HG03457 (cell line): ENCODE results near the gene POLR1C.
"Not testable (repeated sequence)": the region's sequence is repeated elsewhere in the genome, so short reads cannot be mapped to it uniquely, and the experiment has no call there.

ENCODE experiments used
- ATAC-seq: cut with Tn5 transposase; IDR thresholded peaks from one replicate; pipeline ENCODE4 v1.9.1; 2021; ENCODE audit warnings: moderate number of reproducible peaks; ENCODE audit not compliant: unreplicated experiment

POLR1C gene, protein sequence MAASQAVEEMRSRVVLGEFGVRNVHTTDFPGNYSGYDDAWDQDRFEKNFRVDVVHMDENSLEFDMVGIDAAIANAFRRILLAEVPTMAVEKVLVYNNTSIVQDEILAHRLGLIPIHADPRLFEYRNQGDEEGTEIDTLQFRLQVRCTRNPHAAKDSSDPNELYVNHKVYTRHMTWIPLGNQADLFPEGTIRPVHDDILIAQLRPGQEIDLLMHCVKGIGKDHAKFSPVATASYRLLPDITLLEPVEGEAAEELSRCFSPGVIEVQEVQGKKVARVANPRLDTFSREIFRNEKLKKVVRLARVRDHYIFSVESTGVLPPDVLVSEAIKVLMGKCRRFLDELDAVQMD

DNA sequence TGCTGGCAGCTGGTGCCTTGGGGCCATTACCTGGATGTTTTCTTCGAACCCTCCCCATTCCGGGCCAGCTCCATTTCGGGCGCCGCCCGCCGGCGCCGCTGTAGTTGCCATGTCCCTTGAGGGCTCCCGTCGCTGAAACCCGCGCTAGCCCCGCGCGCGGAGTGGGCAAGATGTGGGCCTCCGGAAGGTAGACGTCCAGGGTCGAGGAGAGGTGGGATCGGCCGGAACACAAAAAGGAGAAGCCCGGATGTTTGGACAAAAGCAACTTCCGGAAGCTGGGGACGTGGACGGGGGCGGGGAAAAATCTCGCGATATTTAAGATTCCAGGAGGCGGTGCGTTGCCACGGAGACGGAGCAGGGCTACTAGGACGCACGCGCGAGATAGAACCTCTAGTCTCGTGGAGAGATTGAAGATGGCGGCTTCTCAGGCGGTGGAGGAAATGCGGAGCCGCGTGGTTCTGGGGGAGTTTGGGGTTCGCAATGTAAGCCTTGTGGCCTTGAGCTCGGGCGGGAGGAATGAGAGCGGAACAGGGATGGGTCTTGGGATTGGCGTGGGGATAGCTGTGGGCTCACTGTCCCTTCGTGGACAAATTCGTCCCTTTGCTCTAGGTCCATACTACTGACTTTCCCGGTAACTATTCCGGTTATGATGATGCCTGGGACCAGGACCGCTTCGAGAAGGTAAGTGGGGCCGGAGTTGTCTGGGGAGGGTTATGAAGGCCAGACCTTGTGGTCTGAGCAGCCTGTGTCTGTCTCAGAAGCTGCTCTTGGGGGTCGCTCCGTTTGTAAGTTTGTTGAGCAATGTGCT, at the start of gene POLR1C, which contains the start of gene YIPF3:
Gene POLR1C (plus strand): TSS at position 393 of the 808 bp plus-strand sequence. CDS start 21 bp downstream, at position 414.
Gene YIPF3 (minus strand): TSS at position 230 of the 808 bp plus-strand sequence. CDS start 119 bp downstream, at position 111.
- ATAC-seq = peak; percentile 78

DNA sequence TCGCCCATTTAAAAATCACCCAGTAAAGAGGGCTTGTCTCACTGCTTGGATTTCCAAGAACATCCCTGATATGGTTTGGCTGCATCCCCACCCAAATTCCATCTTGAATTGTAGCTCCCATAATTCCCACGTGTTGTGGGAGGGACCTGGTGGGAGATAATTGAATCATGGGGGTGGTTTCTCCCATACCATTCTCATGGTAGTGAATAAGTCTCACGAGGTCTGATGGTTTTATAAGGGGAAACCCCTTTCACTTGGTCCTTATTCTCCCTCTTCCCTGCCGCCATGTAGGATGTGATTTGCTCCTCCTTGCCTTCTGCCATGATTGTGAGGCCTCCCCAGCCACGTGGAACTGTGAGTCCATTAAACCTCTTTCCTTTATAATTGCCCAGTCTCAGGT, 49.6 kb upstream of the POLR1C start:
- not testable (repeated sequence) for ATAC-seq

DNA sequence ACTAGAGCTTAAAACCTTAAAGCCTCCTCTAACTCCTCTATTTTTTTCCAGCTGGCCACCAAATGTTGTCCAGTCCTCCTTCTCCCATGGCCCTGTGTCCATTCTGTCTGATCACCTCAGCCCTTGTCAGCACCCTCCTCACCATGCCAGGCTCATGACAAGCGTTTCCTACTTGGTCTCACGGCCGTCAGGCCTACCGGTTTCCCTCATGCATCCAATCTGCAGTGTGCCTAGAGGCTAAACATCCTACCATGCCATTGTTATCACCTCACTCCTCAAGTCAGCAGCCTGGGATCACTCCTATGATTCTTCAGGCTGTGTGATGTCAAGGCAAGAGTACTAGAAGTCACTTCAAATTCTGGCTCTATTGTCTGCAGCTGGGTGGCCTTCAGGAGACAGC, 49.1 kb upstream of the POLR1C start:
- ATAC-seq = no peak

DNA sequence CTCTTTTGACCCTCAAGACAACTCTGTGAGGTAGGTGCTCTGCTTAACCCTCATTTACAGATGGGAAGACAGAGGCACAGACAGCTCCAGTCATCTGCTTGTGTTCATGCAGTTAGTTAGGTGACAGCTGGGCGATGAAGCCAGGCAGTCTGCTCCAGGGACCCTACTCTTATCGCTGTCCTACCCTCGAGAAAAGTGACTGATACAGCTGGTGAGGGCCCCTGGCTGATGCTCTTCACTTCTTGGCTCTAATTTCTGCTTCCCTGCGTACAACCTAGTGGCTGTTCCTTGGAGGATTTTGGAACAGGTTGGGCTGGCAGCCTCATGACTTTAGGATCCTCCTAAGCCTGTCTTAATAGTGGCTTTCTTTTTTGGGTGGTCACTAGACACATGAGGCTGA, 48.6 kb upstream of the POLR1C start:
- no peak for ATAC-seq

DNA sequence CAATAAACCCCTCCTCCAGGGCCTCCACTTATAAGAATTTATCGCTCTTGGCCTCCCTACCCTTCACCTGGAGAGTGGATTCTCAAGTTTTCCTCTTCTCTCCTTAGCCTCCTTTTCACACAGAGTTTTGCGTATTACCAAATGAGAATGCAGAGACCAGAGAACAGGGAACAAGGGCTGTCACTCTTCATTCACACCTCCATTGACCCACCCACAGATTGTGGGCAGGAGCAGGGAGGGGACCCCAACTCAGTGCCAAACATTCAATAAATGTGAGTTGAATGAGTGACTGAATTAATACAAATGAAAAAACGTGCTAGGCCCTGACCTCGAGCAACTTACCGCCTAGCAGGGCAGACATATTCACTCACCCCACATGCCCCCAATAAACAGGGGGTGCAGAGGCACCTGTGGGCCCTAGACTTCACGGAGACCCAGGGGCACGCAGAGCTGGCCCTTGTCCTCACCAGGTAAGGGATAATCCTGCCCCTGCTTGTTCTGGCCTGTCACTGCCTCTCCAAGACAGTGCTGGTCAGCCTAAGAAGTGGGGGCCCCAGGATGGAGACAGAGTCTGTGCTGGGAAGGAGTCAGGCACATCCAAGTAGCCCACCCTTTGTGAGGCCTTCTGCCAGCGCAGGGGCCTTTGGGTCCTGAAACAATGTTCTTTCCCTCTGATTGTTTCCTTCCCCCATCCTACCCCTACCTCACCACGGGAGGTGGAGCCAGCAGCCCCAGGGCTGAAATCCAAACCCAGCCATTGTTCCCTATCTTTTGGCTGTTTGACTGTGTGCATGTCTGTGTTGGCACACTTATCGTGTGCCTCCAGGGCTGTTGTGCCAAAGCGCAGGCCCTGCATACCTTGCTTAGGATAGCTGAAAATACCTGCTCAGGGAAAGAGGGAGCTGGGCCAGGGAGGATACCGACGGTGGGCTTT, 47.9 kb upstream of the POLR1C start:
- ATAC-seq = no peak

DNA sequence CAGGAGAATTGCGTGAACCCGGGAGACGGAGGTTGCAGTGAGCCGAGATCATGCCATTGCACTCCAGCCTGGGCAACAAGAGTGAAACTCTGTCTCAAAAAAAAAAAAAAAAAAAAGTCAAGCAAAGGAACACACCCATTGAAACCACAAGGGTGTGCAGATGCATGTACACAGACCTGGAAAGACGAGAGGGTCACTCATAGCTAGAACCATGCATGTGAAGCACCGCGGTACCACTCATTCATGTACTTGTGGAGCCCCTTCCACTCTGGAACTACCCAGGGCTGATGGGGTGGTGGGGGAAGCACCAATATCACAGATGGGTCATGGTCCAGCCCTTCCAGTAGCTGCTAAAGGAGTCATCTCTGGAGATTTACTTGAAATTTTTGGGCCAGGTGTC, 46.9 kb upstream of the POLR1C start:
- ATAC-seq = no peak

DNA sequence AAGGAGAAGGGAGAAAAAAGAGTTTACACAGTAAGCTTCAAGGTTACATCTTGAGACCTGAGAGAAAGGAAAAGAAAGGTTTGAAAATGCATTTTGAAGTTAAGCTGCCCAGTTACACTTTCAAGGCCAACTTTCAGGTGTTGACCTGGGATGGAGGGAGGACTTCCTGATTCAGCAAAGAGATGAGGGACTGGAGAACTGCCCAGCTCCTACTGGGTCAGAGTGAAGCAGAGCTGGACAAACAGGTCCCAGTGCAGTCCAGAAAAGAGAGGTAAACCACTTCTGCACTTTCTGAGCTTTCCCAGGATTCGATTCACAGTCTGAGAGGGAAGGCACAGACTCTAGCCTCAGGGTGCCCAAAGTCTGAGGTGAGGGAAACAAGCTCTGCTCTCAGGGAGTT, 45.5 kb upstream of the POLR1C start:
- ATAC-seq = no peak

DNA sequence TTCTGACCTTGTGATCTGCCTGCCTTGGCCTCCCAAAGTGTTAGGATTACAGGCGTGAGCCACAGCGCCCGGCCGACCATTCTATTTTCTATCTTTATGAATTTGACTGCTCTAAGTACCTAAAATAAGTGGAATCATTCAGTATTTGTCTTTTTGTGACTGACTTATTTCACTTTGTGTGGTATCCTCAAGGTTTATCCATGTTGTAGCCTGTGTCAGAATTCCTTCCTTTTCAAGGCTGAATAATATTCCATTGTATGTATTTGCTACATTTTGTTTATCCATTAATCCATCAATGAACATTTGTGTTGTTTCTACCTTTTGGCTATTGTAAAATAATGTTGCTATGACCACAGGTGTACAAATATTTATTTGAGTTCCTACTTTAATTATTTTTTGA, 44.4 kb upstream of the POLR1C start:
- no peak for ATAC-seq

DNA sequence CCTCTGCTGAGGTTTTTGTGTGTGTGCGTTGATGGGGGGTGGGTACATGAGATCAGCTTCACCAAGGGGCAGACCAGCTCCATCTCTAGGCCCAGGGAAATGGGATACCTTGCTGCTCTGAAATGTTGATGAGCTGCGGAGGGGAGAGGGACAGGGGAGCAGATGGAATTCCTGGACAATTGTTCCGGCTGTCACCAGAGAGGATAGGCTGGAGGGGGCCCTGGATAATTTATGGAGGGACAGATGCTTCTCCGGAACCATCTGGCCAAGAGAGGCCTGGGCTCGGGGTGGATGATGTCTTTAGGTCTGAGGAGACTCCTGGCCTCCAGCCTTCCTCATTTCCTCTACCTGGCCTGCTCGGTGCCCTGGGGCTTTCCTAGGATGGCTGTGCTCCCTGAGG, 41.4 kb upstream of the POLR1C start:
- no peak for ATAC-seq

DNA sequence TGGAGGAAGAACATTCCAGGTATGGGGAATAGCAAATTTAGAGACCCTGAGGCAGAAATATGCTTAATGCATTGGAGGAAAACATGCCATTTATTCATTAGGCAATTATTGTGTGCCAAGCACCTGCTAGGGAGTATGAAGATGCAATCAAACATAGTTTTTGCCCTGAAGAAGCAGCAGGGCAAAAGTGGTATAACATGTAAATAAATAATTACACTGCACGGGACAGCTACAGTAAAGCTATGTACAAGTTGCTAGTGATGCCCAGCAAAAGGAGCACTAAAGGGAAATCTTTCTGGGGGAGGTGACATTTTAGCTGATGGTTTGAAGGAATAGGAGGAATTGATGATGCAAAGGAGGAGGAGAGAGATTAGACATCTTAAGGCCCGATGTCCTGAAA, 40.1 kb upstream of the POLR1C start:
- no peak for ATAC-seq

DNA sequence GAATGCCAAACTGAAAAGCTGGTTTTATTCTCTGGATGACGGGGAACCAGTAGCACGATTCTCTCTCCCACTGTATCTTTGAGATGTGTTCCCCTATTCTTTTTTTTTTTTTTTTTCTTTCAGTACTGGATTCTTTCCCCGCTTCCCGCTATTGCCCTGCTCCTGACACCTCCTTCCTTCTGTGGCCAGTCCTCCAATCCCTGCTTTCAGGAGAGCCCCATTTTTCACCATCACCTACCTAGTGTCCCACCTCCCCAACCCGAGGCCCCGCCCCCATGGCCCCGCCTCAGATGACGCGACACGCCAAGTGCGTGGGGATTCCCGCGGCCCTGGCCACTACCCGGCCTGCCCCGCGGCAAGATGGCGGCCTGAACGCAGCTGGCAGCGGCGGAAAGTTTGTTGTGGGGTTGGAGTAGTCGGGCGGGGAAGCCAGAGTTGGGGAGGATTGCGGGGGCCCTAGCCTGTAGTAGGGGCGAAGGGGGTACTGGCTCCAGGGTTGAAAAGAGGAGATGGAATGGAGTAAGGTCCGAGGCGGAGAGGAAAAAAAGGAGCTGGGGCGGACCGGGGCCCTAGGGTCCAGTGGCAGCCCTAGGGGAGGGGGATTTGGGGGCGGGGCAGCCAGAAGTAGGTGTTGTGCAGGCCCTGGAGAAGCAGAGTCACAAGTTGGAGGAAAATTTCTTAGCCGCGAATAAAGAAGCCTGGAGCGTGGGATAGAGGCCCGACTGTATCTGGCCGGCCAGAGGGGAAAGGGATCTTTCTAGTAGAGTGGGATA, 39.5 kb upstream of the POLR1C start, which contains the start of gene TJAP1:
Gene TJAP1 (plus strand): TSS at position 336 of the 773 bp plus-strand sequence. CDS start 21,432 bp downstream, outside the sequence.
- no peak for ATAC-seq

DNA sequence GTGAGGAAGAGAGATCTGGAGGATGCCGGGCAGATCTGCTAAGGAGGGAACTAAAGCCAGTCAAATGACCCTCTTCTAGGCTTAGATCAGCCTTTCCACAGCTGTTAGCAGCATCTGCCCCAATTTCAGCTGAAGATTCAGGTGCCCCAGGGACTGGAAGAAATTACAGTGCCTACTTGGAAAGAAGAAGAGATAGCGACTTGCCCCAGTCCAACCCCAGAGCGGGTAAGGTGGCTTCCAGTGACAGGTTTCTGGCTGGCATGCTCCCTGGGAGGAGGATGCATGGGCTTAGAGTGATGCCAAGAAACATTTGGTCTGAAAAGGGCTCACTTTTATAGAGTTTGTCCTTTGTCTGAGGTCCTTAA, 38.9 kb upstream of the POLR1C start:
- ATAC-seq = no peak

DNA sequence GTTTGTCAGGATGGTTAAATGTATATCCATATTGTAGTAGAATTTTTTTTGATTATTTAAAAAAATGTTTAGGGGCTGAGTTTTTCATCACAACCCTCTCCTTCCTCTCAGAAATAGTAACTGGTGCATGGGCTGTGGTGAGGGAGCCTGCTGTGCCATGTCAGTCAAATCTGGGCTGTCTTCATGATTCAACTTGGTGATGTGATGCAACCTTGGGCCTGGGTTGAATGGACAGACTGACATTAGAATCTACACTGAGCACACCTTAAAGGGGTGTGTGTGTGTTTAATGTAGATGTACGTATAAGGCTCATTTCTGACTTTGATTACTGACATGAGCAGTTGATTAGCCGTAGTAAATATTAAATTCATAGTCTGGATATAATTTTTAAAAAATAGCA, 35.8 kb upstream of the POLR1C start:
- no peak for ATAC-seq

DNA sequence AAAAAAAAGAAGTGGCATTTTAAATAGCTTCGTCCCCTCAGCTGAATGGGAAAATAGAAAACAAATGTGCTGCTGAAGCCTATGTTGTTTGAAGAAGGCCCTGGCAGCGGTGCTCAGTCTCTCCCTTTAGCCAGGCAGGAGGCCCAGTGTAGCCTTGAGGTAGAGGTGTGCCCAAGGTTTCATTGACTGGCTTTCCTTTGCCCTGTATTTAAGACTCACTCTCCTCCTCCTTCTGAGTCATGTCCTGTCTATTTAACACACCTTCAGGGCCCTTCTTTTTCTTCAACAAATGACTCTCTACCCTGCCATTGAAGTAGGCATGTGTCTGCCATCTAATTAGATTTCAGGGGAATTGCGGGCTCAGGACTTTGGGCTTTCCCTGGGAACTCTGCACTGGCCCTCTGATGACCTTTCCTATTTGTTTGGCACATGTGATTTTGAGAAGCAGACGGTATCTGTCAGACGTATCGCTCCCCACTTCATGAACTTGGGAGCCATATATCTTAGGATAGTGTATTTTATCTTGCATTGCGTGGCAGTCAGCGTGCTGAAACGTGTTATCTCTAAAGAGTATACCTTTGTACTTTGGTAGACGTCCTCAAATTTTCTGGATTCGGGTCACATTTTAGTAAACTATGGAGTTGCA, 35.2 kb upstream of the POLR1C start:
- no peak for ATAC-seq

DNA sequence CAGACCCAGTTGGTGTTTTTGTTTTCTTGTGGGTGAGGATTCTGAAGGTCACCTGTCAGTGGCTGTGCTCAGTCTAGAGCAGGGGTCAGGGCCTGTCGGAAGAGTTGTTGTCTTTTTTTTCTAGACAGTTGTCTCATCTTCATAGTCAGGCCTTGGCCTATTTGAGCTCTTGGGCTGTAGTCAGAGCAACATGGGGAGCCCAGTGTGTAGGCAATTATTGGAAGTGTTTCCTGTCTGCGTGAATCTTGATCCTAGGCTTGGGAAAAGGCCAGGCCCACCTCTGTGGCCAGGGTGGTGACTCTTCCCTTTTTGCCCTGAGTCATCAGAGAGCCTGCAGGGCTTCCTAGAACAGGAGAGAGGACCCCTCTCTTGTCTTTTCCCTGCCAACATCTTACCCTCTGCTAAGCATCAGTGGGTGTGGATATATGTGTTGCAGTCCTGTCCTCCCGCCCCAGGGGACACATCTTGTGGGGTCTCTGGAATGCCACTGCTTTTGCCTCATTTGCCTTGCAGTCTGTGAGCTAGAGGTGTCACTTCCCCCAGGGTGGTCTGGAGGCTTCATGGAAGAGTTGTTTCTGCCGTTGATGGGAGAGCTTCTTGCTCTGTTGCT, 28.1 kb upstream of the POLR1C start:
- ATAC-seq = no peak

DNA sequence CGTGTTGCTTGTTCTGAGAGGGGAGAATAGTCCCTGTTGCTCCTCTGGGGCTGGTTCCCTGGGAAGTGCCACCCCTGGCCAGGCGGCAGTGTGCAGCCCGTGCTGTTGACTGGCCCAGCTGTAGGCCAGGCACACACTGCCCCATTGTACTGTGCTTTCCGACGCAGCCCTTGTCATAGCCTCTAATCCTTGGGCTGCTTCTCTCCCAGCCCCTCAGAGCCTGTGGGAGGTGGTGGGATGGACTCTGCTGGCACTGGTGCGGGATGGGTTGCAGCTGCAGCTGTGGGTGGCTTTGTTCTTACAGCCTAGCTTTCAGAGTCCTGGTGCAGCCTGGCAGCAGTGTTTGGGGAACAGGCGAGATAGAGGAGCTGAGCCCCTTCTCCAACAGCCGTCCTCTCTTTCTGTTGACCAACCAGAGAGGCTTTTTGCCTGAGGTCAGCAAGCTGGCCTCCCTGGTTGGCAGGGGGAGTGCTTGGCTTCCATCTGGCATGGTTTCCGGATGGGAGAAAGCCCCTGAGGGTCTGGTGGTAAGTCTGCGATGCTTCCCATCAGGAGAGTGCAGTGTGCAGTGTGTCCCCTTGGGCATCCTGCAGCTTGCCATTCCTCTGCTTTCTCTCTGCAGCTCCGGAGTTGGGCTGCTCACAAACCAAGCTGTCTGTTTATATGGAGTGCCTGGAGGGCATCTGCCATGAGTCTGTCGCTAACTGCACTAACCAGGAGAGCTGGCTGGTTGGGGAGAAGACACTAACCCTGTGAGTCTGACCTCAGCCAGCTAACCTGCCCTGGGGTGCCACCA, 27.4 kb upstream of the POLR1C start:
- ATAC-seq = no peak

DNA sequence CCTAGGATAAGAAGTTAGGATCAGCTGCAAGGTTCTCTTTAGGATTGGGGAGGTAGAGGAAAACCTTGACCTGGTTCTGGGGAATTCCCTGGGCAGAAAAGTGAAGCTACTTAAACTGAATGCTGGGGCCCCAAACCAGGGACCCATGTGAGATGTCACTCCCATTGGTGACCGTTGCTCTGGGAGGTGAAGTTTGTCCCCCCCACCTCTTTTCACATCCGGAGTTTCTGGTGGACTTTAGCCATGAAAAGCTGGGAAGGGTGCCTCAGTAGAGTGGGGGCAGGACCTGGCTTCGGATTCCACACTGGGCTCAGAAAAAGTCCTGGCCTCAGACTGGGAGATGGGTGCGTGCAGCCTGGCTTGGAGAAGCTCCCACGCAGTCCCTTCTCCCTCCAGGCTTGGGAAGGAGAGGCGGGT, 26.4 kb upstream of the POLR1C start:
- ATAC-seq = no peak
